GM10266 (cell line): Measurements from ENCODE around the gene SMARCA1.

ENCODE experiments used
- DNase-seq: peaks from one replicate; pipeline ENCODE4 v3.0.0; 2012; ENCODE audit errors: extremely low spot score
- TF ChIP-seq, protein P1 (sequence below): IDR thresholded peaks from 2 replicates; pipeline ENCODE4 v1.5.1; 2012; ENCODE audit warnings: mild to moderate bottlenecking, low read depth; ENCODE audit not compliant: control insufficient read depth, insufficient read depth; ENCODE audit errors: missing control alignments

Gene SMARCA1

DNA sequence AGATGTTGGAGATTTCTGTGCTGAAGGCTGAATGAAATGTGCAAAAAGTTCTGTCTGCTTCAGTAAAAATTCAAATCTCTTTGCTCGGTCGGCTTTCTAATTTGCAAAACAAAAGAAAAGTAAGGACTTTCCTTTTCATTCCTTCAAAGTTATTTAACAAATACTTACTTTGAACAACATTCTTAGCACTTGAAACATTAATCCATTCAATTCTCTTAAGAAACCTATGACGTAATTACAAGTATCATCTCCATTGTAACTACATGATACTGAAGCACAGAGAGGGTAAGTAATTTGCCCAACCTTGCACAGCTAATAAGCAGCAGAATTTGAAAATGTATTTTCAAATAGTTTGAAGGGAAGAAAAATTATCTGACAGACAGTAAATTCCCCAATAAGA is 6.9 kb downstream of the SMARCA1 start:
- no peak for DNase-seq
- TF ChIP-seq, protein P1, sequence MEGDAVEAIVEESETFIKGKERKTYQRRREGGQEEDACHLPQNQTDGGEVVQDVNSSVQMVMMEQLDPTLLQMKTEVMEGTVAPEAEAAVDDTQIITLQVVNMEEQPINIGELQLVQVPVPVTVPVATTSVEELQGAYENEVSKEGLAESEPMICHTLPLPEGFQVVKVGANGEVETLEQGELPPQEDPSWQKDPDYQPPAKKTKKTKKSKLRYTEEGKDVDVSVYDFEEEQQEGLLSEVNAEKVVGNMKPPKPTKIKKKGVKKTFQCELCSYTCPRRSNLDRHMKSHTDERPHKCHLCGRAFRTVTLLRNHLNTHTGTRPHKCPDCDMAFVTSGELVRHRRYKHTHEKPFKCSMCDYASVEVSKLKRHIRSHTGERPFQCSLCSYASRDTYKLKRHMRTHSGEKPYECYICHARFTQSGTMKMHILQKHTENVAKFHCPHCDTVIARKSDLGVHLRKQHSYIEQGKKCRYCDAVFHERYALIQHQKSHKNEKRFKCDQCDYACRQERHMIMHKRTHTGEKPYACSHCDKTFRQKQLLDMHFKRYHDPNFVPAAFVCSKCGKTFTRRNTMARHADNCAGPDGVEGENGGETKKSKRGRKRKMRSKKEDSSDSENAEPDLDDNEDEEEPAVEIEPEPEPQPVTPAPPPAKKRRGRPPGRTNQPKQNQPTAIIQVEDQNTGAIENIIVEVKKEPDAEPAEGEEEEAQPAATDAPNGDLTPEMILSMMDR = no peak

DNA sequence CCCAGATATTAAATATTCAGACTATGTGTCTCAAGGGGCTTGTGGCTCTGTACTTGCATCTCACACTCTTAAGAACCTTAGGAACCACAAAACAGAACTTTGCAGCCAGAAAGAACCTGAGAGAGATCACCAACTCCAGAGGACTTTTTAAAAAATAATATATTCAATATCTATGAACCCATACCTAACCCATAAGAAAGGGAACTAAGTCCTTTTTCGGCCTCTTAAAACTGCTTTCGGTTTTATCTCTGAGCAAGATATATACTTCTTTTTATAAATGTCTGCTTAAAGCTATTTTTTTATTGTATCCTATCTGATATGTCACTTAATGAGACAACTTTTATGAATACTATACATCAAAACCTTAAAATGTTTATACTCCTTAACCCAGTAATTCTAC is 10.9 kb downstream of the SMARCA1 start:
- no peak for DNase-seq
- TF ChIP-seq, protein P1 = no peak

DNA sequence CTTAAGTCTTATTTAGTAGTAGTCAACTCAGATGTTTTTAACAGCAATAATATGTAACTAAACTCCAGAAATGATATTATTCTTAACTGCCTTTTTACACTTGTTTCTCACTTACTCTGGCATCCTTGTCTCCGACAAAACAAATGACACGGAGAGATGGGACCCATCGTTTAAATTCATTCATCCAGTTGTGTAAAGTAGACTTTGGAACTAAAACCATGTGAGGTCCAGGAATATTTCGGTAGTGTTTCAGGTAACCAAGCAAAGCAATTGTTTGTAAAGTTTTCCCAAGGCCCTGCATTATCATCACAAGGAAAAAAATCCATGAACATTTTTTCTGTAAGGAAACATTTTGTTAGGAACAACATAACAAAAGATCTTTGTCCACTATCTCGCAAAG is 11.6 kb downstream of the SMARCA1 start:
- TF ChIP-seq, protein P1 = no peak
- DNase-seq = no peak

DNA sequence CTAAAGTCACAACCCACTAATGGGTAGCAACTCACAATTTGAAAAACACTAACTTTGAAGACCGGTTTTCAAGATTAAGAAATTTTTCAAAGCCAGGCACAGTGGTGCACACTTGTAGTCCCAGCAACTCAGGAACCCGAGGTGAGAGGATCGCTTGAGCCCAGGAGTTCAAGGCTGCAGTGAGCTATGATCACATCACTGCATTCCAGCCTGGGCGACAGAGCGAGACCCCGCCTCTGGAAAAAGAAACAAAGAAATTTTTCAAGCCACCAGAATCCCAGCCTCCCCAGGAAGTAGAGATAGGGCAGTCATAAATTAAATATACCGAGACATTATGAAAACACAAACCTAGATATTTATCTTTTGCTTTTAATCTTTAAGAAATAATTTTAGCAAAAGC is 13.0 kb downstream of the SMARCA1 start:
- no peak for DNase-seq
- TF ChIP-seq, protein P1 = no peak

DNA sequence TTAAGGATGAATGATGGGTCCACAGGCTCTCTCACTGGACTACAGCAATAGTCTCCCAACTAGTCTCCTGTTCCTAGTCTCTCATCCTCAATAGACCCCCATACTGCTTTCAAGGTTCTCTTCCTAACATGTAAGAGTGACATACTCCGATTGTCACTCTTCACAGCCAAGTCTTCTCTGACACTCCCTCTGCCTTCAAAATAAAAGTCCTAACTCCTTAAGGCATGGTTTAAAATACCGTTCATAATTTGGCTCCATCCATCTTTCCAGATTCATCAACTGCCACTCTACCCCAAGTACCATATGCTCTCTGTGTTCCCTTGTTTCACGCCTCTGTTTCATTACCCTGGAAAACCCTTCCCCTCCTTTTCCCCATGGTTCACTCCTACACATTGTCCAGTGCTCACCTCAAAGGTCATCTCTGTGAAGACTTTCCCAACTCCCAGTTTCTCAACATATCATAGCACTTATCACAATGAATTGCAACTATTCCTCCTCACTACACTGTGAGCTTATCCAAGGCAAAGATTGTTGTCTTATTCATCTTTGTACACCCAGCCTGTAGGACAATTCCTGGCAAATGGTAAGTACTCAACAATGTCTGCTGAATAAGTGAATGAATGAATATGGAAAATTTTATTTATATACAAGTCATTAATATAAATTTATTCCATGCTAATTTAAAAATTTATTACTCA is 26.0 kb downstream of the SMARCA1 start:
- no peak for DNase-seq
- TF ChIP-seq, protein P1 = no peak

DNA sequence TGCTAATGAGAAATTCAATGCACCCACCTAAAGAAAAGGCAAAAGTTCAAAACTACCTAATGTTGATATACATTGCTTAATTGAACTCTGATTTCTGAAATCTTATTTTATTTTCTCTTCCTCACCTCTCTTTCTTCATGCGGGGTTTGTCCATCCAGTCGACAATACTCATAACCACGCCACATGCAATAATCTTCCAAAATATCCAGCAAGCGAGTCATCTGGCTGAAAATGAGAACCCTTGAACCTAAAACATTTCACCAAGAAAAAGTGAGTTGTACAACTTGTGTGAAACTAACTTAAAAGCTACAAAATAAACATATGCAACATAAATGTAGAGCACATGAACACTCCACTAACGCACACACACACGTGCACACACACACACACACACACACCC is 26.7 kb downstream of the SMARCA1 start:
- no peak for DNase-seq
- TF ChIP-seq, protein P1 = no peak

DNA sequence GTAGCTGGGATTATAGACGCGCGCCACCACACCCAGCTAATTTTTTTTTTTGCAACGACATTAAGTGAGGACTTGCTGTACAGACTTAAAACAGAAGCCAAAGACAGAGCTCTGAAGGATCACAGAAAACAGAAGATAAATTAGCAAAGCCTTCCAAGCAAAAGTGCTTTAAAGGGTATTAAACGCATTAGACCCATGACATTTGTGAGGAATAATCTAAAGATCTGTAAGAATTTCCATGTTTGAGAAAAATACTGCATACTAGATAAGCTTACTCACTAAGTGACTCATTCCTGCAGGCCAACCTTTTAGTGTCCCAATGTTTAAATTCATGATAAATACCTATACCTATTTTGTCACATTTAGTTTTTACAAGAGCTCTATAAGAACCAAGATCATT is 27.4 kb downstream of the SMARCA1 start:
- TF ChIP-seq, protein P1 = no peak
- no peak for DNase-seq
